PC-3 (cell line): ENCODE data around the gene TUBD1. TPM values are rescaled to one million over a fixed set of nuclear protein-coding genes. Genes with fewer than 3 reads are reported as not detected.

ENCODE experiments used
- ATAC-seq: fragments of 200-7000 bp; cut with Tn5 transposase; 2 replicates; pipeline ENCODE4 v1.9.1; 2020; ENCODE audit warnings: mild to moderate bottlenecking, moderate library complexity
- BruUV-seq: library from RNA; stranded (reverse); fragments of 400-500 nt; replicated peaks from 2 replicates; lab custom pipeline; 2021; lab: Mats Ljungman, UMichigan
- CTCF ChIA-PET: fragments of 300-600 bp; sonication (Branson Sonifier 250); formaldehyde crosslinking; loops from one replicate; lab custom pipeline; 2022; ENCODE audit warnings: antibody characterized with exemption; lab: Charles Lee
- POLR2A ChIA-PET: fragments of 300-600 bp; sonication (Branson Sonifier 250); formaldehyde crosslinking; loops from one replicate; lab custom pipeline; 2022; ENCODE audit warnings: antibody characterized with exemption; ENCODE audit not compliant: unreplicated experiment; lab: Charles Lee
- DNase-seq: peaks from one replicate; pipeline ENCODE4 v3.0.0-alpha.2; 2015
- H2AFZ ChIP-seq: fragments of 300-600 bp; sonication (generic); 2 replicates; pipeline ENCODE4 v1.6.0; 2016; ENCODE audit warnings: antibody characterized with exemption, low read length
- H3F3A ChIP-seq: fragments of 300-600 bp; sonication (generic); one replicate; pipeline ENCODE4 v1.6.0; 2017; ENCODE audit warnings: antibody characterized with exemption, low read length, control low read depth, mild to moderate bottlenecking; ENCODE audit not compliant: unreplicated experiment
- H3K27ac ChIP-seq: fragments of 300-600 bp; sonication (generic); 2 replicates; pipeline ENCODE4 v1.5.1; 2016; ENCODE audit warnings: mild to moderate bottlenecking, low read length
- H3K27me3 ChIP-seq: fragments of 300-600 bp; sonication (generic); 2 replicates; pipeline ENCODE4 v1.6.1; 2016; ENCODE audit warnings: low read length, mixed read lengths
- H3K36me3 ChIP-seq: fragments of 300-600 bp; sonication (generic); 2 replicates; pipeline ENCODE4 v1.6.1; 2016; ENCODE audit warnings: low read depth, mixed run types, low read length, mixed read lengths
- H3K4me1 ChIP-seq: fragments of 300-600 bp; sonication (generic); 2 replicates; pipeline ENCODE4 v1.5.1; 2016; ENCODE audit warnings: low read length; ENCODE audit not compliant: insufficient read depth
- H3K4me2 ChIP-seq: fragments of 300-600 bp; sonication (generic); 2 replicates; pipeline ENCODE4 v1.6.0; 2016; ENCODE audit warnings: low read length
- H3K4me3 ChIP-seq: fragments of 300-600 bp; sonication (generic); 2 replicates; pipeline ENCODE4 v1.5.1; 2016; ENCODE audit warnings: mild to moderate bottlenecking, low read length, mixed read lengths
- H3K79me2 ChIP-seq: fragments of 300-600 bp; sonication (generic); 2 replicates; pipeline ENCODE4 v1.6.1; 2017; ENCODE audit warnings: low read length, mixed read lengths
- H3K9ac ChIP-seq: fragments of 300-600 bp; sonication (generic); 2 replicates; pipeline ENCODE4 v1.6.0; 2016; ENCODE audit warnings: mild to moderate bottlenecking, low read length
- H3K9me2 ChIP-seq: fragments of 300-600 bp; sonication (generic); replicated peaks from 2 replicates; pipeline ENCODE4 v1.6.1; 2016; ENCODE audit warnings: mixed run types, low read length, mixed read lengths
- H3K9me3 ChIP-seq: fragments of 300-600 bp; sonication (generic); 2 replicates; pipeline ENCODE4 v1.6.1; 2016; ENCODE audit warnings: low read length, mixed read lengths
- H4K20me1 ChIP-seq: fragments of 300-600 bp; sonication (generic); 2 replicates; pipeline ENCODE4 v1.6.1; 2016; ENCODE audit warnings: low read length, mixed read lengths
- CTCF ChIP-seq: fragments of 300-600 bp; sonication (generic); conservative IDR thresholded peaks from 2 replicates; pipeline ENCODE4 v1.5.1; 2017; ENCODE audit warnings: antibody characterized with exemption, low read depth, mild to moderate bottlenecking, low read length
- EZH2 ChIP-seq: fragments of 300-600 bp; sonication (generic); IDR thresholded peaks from one replicate; pipeline ENCODE4 v1.6.1; 2017; ENCODE audit warnings: antibody characterized with exemption, mild to moderate bottlenecking, low read length; ENCODE audit not compliant: unreplicated experiment
- EZH2phosphoT487 ChIP-seq: fragments of 300-600 bp; sonication (generic); IDR thresholded peaks from 2 replicates; pipeline ENCODE4 v1.6.1; 2018; ENCODE audit warnings: mild to moderate bottlenecking, antibody characterized with exemption, low read length, borderline replicate concordance
- intact Hi-C: fragments of 100-400 bp; cut with micrococcal nuclease; formaldehyde crosslinking; loops from 2 replicates; pipeline ENCODE4 v1.9.0; 2023
- total RNA-seq: library from RNA; depleted of rRNA; stranded (reverse); fragments of >200 nt; gene quantifications from 2 replicates; pipeline ENCODE4 v1.2.3, GENCODE V29; 2014

Gene TUBD1
- total RNA-seq, 1 experiment from 2014 or later = 8.2 TPM

GRCh38 chr17:59848778-59849177 lies 44.0 kb downstream of the TUBD1 start:
- ATAC-seq = no peak
- H3K9ac ChIP-seq = no peak overlapping the region
- POLR2A ChIA-PET = interaction anchor here (0.5 to 0.7 kb wide), 2 partner anchors 12 to 93 kb away, joined by 3 to 5 read pairs; no protein-coding TSS in a partner anchor
- H3K79me2 ChIP-seq = no peaks in the 10 kb centered on the region
- peaks cover 14% of the 10 kb centered on the region for H3F3A ChIP-seq
- CTCF ChIA-PET = interaction anchor here (1.5 kb wide), 1 partner anchor 10 kb away, joined by 6 read pairs; no protein-coding TSS in a partner anchor
- no peaks in the 10 kb centered on the region for H3K36me3 ChIP-seq
- DNase-seq = peak; percentile 21
- H3K9me3 ChIP-seq = no peaks in the 10 kb centered on the region
- peak overlapping the region; percentile 12 for H3K27ac ChIP-seq
- intact Hi-C loops = no loop called here
- H3K4me3 ChIP-seq = no peak overlapping the region
- TF ChIP-seq EZH2phosphoT487 (no peak), CTCF (no peak), EZH2 (no peak)
- no peaks in the 10 kb centered on the region for H4K20me1 ChIP-seq
- peaks cover 59% of the 10 kb centered on the region for H3K4me1 ChIP-seq
- no peak overlapping the region for H2AFZ ChIP-seq
- no TSS peak for BruUV-seq
- H3K27me3 ChIP-seq = no peaks in the 10 kb centered on the region
- H3K9me2 ChIP-seq = no peaks in the 10 kb centered on the region
- H3K4me2 ChIP-seq = no peak overlapping the region

- Histone ChIP-seq H3K9me3 (no peaks in the 10 kb centered on the region), H3K27me3 (no peaks in the 10 kb centered on the region), H3K79me2 (no peaks in the 10 kb centered on the region), H3K4me2 (no peak overlapping the region), H3K36me3 (no peaks in the 10 kb centered on the region), H4K20me1 (no peaks in the 10 kb centered on the region), H3K9ac (no peak overlapping the region), H3K27ac (peak overlapping the region; percentile 12), H3F3A (peaks cover 18% of the 10 kb centered on the region), H3K4me3 (no peak overlapping the region), H3K9me2 (no peaks in the 10 kb centered on the region), H2AFZ (no peak overlapping the region), H3K4me1 (peaks cover 61% of the 10 kb centered on the region)
- DNase-seq (no peak), ATAC-seq (no peak)
- no TSS peak for BruUV-seq
- ChIA-PET CTCF (interaction anchor here (1.5 kb wide), 1 partner anchor 11 kb away, joined by 6 read pairs; no protein-coding TSS in a partner anchor), POLR2A (interaction anchor here (0.7 kb wide), 1 partner anchor 92 kb away, joined by 3 read pairs; no protein-coding TSS in a partner anchor)
- TF ChIP-seq EZH2phosphoT487 (no peak), EZH2 (no peak), CTCF (no peak)
- intact Hi-C loops = no loop called here
Measured at GRCh38 chr17:59848385-59848668, 44.4 kb downstream of the TUBD1 start.
